Kidney epithelial cell (primary cell): ENCODE data around the gene NXPH1. TPM values are rescaled to one million over a fixed set of nuclear protein-coding genes. Genes with fewer than 3 reads are reported as not detected.

Experiments
- DNase-seq: peaks from one replicate; pipeline ENCODE4 v3.0.0-alpha.2; 2010; ENCODE audit warnings: low read depth
- H3K27me3 ChIP-seq: 2 replicates; pipeline ENCODE4 v1.6.0; 2011; ENCODE audit warnings: low read length; ENCODE audit not compliant: control insufficient read depth, insufficient read depth
- H3K36me3 ChIP-seq: 2 replicates; pipeline ENCODE4 v1.5.1; 2011; ENCODE audit warnings: low read length; ENCODE audit not compliant: control insufficient read depth, insufficient read depth
- H3K4me3 ChIP-seq: 2 replicates; pipeline ENCODE4 v1.5.1; 2011; ENCODE audit warnings: low read depth, mild to moderate bottlenecking, control low read depth, low read length
- CTCF ChIP-seq: IDR thresholded peaks from 2 replicates; pipeline ENCODE4 v1.5.1; 2011; ENCODE audit warnings: mild to moderate bottlenecking, moderate library complexity, low read length, control low read depth, inconsistent platforms; ENCODE audit not compliant: insufficient read depth, poor library complexity, severe bottlenecking
- total RNA-seq: library from RNA; depleted of rRNA; stranded (reverse); fragments of >200 nt; gene quantifications from 2 replicates; pipeline ENCODE4 v1.2.3, GENCODE V29; 2015

The NXPH1 gene
- total RNA-seq, 1 donor from 2014 or later: not detected

- no peak for TF ChIP-seq CTCF
- H3K4me3 ChIP-seq: no peak overlapping the region
- no peak for DNase-seq
- H3K27me3 ChIP-seq: no peaks in the 10 kb centered on the region
- no peaks in the 10 kb centered on the region for H3K36me3 ChIP-seq
Observed at GRCh38 chr7:8601121-8601520, 167.7 kb downstream of the NXPH1 start.

- TF ChIP-seq CTCF: no peak
- Histone ChIP-seq H3K36me3 (no peaks in the 10 kb centered on the region), H3K4me3 (no peak overlapping the region), H3K27me3 (no peaks in the 10 kb centered on the region)
- DNase-seq: no peak
Observed at GRCh38 chr7:8605221-8605620, 171.8 kb downstream of the NXPH1 start.

GRCh38 chr7:8612584-8612983, 179.2 kb downstream of the NXPH1 start:
- DNase-seq: no peak
- no peaks in the 10 kb centered on the region for H3K36me3 ChIP-seq
- TF ChIP-seq CTCF: no peak
- H3K4me3 ChIP-seq: no peak overlapping the region
- no peaks in the 10 kb centered on the region for H3K27me3 ChIP-seq

GRCh38 chr7:8613191-8613590, 179.8 kb downstream of the NXPH1 start:
- H3K36me3 ChIP-seq: no peaks in the 10 kb centered on the region
- no peak for DNase-seq
- H3K4me3 ChIP-seq: no peak overlapping the region
- H3K27me3 ChIP-seq: no peaks in the 10 kb centered on the region
- TF ChIP-seq CTCF: no peak

- TF ChIP-seq CTCF: no peak
- no peak for DNase-seq
- Histone ChIP-seq H3K36me3 (no peaks in the 10 kb centered on the region), H3K4me3 (no peak overlapping the region), H3K27me3 (no peaks in the 10 kb centered on the region)
Observed at GRCh38 chr7:8615019-8615418, 181.6 kb downstream of the NXPH1 start.

GRCh38 chr7:8618441-8619070, 185.1 kb downstream of the NXPH1 start:
- Histone ChIP-seq H3K36me3 (no peaks in the 10 kb centered on the region), H3K4me3 (no peak overlapping the region), H3K27me3 (no peaks in the 10 kb centered on the region)
- no peak for DNase-seq
- no peak for TF ChIP-seq CTCF
